ENCODE data around the gene SGPL1.

SGPL1 gene

GRCh38 chr10:70810967-70811366, 4.8 kb upstream of the SGPL1 start:
- no peak for DNase-seq (ENCODE audit: low spot score)

DNA sequence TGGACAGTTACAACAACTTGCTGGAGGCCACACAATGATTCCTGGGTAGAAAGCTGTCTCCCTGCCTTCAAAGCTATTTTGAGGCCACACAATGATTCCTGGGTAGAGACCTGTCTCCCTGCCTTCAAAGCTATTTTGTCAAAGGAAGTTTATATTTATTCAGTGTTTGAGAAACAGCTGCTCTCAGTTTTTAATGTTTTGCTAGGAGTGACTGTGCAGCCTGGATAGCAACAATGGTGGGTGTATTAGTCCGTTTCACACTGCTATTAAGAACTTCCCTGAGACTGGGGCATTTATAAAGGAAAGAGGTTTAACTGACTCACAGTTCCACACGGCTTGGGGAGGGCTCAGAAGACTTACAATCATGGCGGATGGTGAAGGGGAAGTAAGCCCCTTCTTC, 3.9 kb upstream of the SGPL1 start:
- no peak for DNase-seq (ENCODE audit: low spot score)

- DNase-seq (ENCODE audit: low spot score) = no peak
These were observed 2.9 kb upstream of the SGPL1 start for GRCh38 chr10:70812814-70813213.

DNA sequence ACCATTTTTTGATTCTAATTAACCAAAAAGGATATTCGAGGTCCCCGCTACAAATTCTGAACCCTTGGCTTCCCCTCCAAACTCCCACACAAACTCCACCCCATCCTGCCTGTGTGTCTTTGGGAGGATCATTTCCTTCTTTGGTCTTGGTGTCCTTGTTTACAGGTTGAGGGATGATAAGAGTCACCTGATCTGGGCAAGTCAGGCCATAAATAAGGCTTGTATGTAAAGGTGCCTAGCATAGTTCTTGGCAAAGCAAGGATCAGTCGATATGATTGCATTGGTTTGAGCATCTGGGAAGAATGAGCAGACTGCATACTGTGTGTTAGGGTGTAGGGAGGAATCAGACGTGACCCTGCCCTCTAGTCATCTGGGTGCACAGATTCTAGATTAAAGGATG, 1.6 kb upstream of the SGPL1 start:
- no peak for DNase-seq (ENCODE audit: low spot score)

GRCh38 chr10:70816220-70816894, 609 bp downstream of the SGPL1 start:
- DNase-seq (ENCODE audit: low spot score) = peak; percentile 34

GRCh38 chr10:70820976-70821750, 5.4 kb downstream of the SGPL1 start:
- no peak for DNase-seq (ENCODE audit: low spot score)

GRCh38 chr10:70822076-70822820, 6.5 kb downstream of the SGPL1 start:
- no peak for DNase-seq (ENCODE audit: low spot score)

GRCh38 chr10:70827086-70827757, 11.5 kb downstream of the SGPL1 start:
- DNase-seq (ENCODE audit: low spot score) = no peak

GRCh38 chr10:70828923-70829322, 13.2 kb downstream of the SGPL1 start:
- DNase-seq (ENCODE audit: low spot score) = no peak

GRCh38 chr10:70829543-70829942, 13.8 kb downstream of the SGPL1 start:
- no peak for DNase-seq (ENCODE audit: low spot score)

DNA sequence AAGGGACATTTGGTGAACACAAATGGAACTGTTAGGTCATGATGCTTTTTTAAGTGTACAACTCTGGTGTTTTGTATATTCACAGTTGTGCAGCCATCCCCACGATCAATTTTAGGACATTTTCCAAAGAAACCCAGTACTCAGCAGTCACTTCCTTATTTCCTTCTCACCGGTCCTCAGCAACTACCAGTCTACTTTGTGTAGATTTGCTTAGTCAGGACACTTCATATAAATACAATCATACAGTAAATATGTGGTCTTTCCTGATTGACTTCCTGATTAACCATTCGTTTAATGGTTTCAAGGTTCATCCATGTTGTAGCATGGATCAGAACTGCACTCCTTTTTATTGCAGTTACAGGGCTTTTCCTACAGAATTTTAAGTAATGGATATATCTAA, 14.4 kb downstream of the SGPL1 start:
- DNase-seq (ENCODE audit: low spot score) = no peak

- no peak for DNase-seq (ENCODE audit: low spot score)
These were observed 16.5 kb downstream of the SGPL1 start for GRCh38 chr10:70832221-70832620.

GRCh38 chr10:70832852-70833528, 17.2 kb downstream of the SGPL1 start:
- DNase-seq (ENCODE audit: low spot score) = no peak

DNA sequence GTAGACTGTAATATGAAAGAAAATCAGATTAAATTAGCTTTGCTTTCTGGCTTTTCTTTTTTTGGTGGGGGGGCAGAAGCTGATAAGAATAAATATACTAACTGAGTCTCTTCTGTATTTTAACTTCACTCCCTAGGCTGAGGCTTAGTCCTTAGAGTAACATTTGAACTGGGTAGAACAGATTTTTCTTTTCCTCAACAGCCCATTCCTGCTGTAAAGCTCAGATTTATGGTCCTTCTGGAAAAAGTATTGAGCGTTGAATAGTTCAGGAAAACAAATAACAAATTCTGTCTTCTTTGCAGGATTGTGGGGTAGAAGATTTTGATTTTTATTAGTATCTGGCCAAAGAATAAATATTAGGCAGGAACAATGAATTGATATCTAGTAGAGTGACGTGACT, 17.9 kb downstream of the SGPL1 start:
- DNase-seq (ENCODE audit: low spot score) = no peak

GRCh38 chr10:70834021-70834420, 18.3 kb downstream of the SGPL1 start:
- no peak for DNase-seq (ENCODE audit: low spot score)

GRCh38 chr10:70834441-70835151, 18.8 kb downstream of the SGPL1 start:
- no peak for DNase-seq (ENCODE audit: low spot score)

GRCh38 chr10:70836319-70836718, 20.6 kb downstream of the SGPL1 start:
- no peak for DNase-seq (ENCODE audit: low spot score)

DNA sequence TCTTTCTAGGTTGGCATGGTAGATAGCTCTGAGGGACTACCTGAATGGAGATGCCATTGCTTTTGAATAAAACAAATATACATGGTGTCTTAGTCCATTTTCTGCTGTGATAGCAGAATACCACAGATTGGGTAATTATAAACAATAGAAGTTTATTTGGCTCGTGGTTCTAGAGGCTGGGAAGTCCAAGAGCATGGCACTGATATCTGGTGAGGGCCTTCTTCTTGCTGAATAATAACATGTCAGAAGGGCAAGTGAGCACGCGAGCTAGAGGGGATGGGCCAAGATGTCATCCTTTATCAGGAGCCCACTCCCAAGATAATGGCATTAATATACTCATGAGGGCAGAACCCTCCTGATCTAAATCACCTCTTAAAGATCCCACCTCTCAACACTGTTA, 21.9 kb downstream of the SGPL1 start:
- DNase-seq (ENCODE audit: low spot score) = no peak

- no peak for DNase-seq (ENCODE audit: low spot score)
These were observed 22.6 kb downstream of the SGPL1 start for GRCh38 chr10:70838270-70838805.

GRCh38 chr10:70840836-70841235, 25.1 kb downstream of the SGPL1 start:
- DNase-seq (ENCODE audit: low spot score) = no peak

GRCh38 chr10:70843333-70843732, 27.6 kb downstream of the SGPL1 start:
- DNase-seq (ENCODE audit: low spot score) = no peak
